Endothelial cell (in vitro differentiated cells): ENCODE results near the gene RPTOR. TPM values are rescaled to one million over a fixed set of nuclear protein-coding genes. Genes with fewer than 3 reads are reported as not detected.

ENCODE experiments used
- DNase-seq: peaks from one replicate; pipeline ENCODE4 v3.0.0; 2021; ENCODE audit warnings: low spot score
- H3K27ac Mint-ChIP-seq: one replicate; pipeline ENCODE4 v1.8.0; 2021; ENCODE audit warnings: mixed read lengths, inconsistent platforms; ENCODE audit not compliant: unreplicated experiment
- H3K27me3 Mint-ChIP-seq: one replicate; pipeline ENCODE4 v1.8.0; 2021; ENCODE audit warnings: mild to moderate bottlenecking, moderate library complexity, mixed read lengths, inconsistent platforms; ENCODE audit not compliant: unreplicated experiment
- H3K36me3 Mint-ChIP-seq: one replicate; pipeline ENCODE4 v1.8.0; 2021; ENCODE audit warnings: mild to moderate bottlenecking, low read depth, mixed read lengths, inconsistent platforms; ENCODE audit not compliant: unreplicated experiment
- H3K4me1 Mint-ChIP-seq: one replicate; pipeline ENCODE4 v1.8.0; 2021; ENCODE audit warnings: mild to moderate bottlenecking, mixed read lengths, inconsistent platforms; ENCODE audit not compliant: unreplicated experiment
- H3K4me3 Mint-ChIP-seq: one replicate; pipeline ENCODE4 v1.8.0; 2021; ENCODE audit warnings: mild to moderate bottlenecking, mixed read lengths, inconsistent platforms; ENCODE audit not compliant: unreplicated experiment
- H3K9me3 Mint-ChIP-seq: one replicate; pipeline ENCODE4 v1.8.0; 2021; ENCODE audit warnings: mixed read lengths, inconsistent platforms; ENCODE audit not compliant: unreplicated experiment
- CTCF ChIP-seq: fragments of 200-600 bp; sonication (generic); IDR thresholded peaks from one replicate; pipeline ENCODE4 v1.5.0; 2021; ENCODE audit warnings: antibody characterized with exemption; ENCODE audit not compliant: unreplicated experiment
- total RNA-seq: library from RNA; stranded (reverse); fragmentation: NEBNext Ultra II Directional; extraction: Animal tissue kit (Norgen Biotek cat#: 25700); gene quantifications from one replicate; pipeline ENCODE4 v1.2.1, GENCODE V29; 2021; ENCODE audit not compliant: unreplicated experiment

RPTOR gene
- total RNA-seq, 1 donor from 2014 or later = 36.7 TPM

GRCh38 chr17:80731323-80731722 is 186.7 kb downstream of the RPTOR start:
- Mint-ChIP-seq H3K4me1 (peaks cover 26% of the 10 kb centered on the region), H3K9me3 (no peaks in the 10 kb centered on the region), H3K4me3 (no peak overlapping the region), H3K27me3 (peaks cover 12% of the 10 kb centered on the region), H3K27ac (no peak overlapping the region), H3K36me3 (peaks cover 5% of the 10 kb centered on the region)
- DNase-seq = no peak
- no peak for TF ChIP-seq CTCF

GRCh38 chr17:80732268-80732667 is 187.6 kb downstream of the RPTOR start:
- DNase-seq = no peak
- peaks cover 5% of the 10 kb centered on the region for H3K27me3 Mint-ChIP-seq
- no peak overlapping the region for H3K27ac Mint-ChIP-seq
- H3K9me3 Mint-ChIP-seq = no peaks in the 10 kb centered on the region
- peaks cover 26% of the 10 kb centered on the region for H3K4me1 Mint-ChIP-seq
- peaks cover 2% of the 10 kb centered on the region for H3K36me3 Mint-ChIP-seq
- no peak for TF ChIP-seq CTCF
- H3K4me3 Mint-ChIP-seq = no peak overlapping the region

GRCh38 chr17:80737106-80738019 is 192.7 kb downstream of the RPTOR start:
- H3K4me3 Mint-ChIP-seq = no peak overlapping the region
- H3K36me3 Mint-ChIP-seq = peaks cover 33% of the 10 kb centered on the region
- peaks cover 15% of the 10 kb centered on the region for H3K27me3 Mint-ChIP-seq
- no peaks in the 10 kb centered on the region for H3K9me3 Mint-ChIP-seq
- peaks cover 21% of the 10 kb centered on the region for H3K4me1 Mint-ChIP-seq
- no peak for TF ChIP-seq CTCF
- no peak overlapping the region for H3K27ac Mint-ChIP-seq
- no peak for DNase-seq

GRCh38 chr17:80738020-80738808 is 193.6 kb downstream of the RPTOR start:
- DNase-seq = no peak
- Mint-ChIP-seq H3K36me3 (peaks cover 35% of the 10 kb centered on the region), H3K4me1 (peaks cover 21% of the 10 kb centered on the region), H3K9me3 (no peaks in the 10 kb centered on the region), H3K27ac (no peak overlapping the region), H3K4me3 (no peak overlapping the region), H3K27me3 (peaks cover 22% of the 10 kb centered on the region)
- TF ChIP-seq CTCF = no peak
